ENCODE measurements around the gene GALNT16.

DNA sequence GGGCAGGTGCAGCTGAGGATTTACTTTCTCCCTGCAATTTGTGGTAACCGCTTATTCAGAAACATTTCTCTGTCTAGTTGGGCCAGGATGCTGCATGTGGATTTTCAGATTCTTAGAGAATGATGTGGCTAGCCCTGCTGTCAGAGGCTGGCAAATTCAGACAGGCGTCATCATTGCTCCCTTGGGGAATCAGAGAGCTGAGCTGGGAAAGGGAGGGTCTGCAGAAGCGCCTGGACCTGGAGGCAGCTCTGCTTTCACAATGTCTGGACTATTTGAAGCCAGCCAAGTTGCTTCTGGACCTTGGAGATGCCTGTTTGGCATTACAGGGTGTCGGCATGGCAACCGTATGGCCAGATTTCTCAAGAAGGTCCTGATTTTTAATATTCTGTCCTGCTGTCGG lies 3.4 kb downstream of the GALNT16 start:
- TF ChIP-seq, protein P1, sequence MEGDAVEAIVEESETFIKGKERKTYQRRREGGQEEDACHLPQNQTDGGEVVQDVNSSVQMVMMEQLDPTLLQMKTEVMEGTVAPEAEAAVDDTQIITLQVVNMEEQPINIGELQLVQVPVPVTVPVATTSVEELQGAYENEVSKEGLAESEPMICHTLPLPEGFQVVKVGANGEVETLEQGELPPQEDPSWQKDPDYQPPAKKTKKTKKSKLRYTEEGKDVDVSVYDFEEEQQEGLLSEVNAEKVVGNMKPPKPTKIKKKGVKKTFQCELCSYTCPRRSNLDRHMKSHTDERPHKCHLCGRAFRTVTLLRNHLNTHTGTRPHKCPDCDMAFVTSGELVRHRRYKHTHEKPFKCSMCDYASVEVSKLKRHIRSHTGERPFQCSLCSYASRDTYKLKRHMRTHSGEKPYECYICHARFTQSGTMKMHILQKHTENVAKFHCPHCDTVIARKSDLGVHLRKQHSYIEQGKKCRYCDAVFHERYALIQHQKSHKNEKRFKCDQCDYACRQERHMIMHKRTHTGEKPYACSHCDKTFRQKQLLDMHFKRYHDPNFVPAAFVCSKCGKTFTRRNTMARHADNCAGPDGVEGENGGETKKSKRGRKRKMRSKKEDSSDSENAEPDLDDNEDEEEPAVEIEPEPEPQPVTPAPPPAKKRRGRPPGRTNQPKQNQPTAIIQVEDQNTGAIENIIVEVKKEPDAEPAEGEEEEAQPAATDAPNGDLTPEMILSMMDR (conservative IDR thresholded peaks at IDR 0.05; ENCODE audit: low read length), result no peak
- no peak for TF ChIP-seq EZH2phosphoT487 (IDR thresholded peaks at IDR 0.05; ENCODE audit: borderline replicate concordance, low read depth, low read length)

Data from OCI-LY7 (cell line).